ENCODE measurements around the gene RNPS1. TPM values are rescaled to one million over a fixed set of nuclear protein-coding genes. Genes with fewer than 3 reads are reported as not detected.
A peak's percentile ranks its signal among the peaks of the same experiment; 100 is the strongest.

RNPS1 gene
- polyA plus RNA-seq, 3 donors: 207 to 240 (median 216) TPM

DNA sequence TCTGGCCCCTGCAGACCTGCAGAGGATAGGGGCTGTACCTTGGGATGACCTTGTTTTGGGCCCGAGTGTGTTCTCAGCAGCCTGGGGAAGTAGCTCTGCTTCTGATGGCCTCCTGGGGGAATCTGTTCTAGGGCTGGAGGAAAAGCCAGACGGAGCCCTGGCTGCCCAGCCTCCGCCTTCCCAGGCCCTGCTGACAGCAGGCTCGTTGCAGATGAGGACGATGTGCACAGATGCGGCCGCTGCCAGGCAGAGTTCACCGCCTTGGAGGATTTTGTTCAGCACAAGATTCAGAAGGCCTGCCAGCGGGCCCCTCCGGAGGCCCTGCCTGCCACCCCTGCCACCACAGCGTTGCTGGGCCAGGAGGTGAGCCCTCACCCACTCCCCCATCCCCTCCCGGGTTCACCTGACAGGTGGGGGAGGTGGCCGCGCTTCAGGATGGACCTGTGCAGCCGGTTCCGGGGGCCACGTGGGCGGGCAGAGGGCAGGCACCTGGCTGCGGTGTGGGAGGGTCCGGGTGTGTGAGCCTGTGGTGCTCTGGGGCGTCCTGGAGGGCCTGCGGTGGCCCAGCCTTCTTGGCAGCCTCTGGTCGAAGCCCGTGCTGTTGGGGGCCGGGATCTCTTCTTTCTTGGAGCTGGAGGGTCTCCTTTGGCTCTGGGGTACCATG lies 39.6 kb downstream of the RNPS1 start:
- no peak for DNase-seq

DNA sequence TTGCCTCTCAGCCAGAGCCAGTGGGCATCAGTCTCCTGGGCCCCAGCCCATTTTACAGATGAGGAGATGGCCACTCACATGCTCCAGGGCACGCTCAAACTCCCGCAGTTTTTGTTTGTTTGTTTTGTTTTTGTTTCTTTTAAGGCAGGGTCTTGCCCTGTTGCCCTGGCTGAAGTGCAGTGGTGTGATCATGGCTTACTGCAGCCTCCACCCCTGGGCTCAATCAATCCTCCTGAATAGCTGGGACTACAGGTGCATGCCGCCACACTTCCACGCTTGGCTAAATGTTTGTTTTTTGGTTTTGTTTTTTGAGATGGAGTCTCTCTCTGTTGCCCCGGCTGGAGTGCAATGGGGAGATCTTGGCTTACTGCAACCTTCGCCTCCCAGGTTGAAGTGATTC lies 41.0 kb downstream of the RNPS1 start:
- no peak for DNase-seq

DNA sequence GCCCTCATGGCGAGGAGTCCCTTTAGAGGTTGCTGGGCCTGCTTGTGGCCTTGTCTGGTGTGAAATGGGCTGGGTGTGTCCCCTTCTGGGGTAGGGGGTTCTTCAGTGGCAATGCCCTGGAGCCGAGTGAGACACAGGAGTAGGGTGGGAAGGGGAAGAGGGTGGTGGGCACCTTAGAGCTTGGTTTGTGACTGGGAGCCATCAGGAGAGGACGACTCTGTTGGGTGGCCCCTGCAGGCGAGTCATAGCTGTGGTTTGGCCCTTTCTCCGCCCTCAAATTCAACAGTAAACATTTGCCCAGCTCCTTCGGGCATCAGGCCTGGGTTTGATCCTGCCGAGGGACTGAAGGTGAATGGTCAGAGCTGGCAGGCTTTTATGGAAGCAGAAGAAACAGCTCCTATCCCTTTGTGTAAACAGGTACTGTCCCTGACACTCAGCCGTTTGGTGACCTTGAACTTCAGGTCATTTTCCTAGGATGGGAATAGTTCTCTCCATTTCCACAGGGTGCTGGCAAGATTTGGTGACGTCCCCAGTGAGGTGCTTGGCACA lies 41.6 kb downstream of the RNPS1 start:
- no peak for DNase-seq

DNA sequence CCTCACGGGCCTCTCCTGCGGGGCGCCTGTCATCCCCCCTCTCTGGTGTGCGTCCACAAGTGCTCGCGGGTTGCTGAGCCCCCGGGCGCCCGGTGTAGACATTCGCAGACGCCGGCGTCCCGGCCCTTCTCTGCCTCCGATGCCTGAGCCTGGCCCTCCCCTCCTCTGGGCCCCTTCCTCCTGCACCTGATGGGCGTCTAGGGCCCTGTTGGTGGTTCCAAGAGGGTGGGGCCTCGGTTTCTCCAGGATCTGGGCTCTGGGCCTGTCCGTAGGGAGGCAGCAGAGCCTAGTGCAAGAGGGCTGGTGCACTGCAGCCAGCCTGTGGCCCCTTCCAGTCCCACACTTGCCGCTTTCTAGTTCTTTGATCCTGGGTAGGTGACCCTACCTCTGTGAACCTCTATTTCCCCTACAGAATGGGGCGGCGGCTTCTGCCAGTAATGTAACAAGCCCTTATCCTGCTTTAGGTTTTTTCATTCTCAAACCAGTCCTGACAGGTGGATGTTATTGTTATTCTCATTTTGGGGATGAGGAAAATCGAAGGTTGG lies 43.9 kb downstream of the RNPS1 start:
- DNase-seq: no peak

DNA sequence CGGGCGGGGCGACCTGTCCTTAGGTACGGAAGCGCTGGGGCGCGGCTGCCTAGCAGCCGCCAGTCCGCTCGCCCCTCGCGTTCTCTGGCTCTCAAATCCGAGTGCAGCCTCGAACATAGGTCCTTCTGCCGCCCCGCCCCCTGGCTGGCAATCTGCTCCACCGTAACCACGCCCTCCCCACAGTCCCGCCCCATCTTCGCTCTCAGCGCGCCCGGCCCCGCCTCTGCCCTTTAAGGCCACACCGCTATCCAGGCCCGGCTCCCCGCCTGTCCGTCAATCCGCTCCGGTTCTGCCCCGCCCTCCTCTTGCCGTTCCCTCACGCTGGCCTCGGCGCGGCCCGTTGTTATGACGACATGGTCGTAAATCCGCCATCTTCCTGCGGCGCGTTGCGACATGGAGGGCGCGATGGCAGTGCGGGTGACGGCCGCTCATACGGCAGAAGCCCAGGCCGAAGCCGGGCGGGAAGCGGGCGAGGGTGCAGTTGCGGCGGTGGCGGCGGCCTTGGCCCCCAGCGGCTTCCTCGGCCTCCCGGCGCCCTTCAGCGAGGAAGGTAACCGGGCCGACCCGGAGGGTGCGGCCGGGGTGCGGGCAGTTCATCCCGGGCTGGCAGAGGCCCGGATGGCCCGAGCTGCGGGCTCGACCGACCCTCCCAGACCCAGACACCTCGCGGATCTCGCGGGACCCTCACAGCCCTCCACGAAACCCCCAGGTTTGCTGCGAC lies 44.5 kb downstream of the RNPS1 start, which contains the start of gene E4F1:
Gene E4F1 (plus strand): TSS at position 371 of the 721 bp plus-strand sequence. CDS start 23 bp downstream, at position 394.
- DNase-seq: peak; percentile 99

DNA sequence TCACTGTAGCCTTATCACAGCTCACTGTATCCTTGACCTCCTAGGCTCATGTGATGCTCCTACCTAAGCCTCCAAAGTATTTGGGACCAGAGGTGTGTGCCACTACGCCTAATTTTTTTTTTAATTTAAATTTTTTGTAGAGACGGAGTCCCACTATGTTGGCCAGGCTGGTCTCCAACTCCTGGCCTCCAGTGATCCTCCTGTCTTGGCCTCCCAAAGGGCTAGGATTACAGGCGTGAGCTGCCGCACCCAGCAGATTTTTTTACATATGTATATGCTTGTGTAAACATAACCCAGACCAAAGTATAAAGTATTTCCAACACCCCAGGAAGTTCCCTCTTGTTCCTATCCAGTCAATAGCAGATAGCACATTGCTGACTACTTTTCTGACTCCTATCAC lies 51.6 kb downstream of the RNPS1 start:
- DNase-seq: no peak

DNA sequence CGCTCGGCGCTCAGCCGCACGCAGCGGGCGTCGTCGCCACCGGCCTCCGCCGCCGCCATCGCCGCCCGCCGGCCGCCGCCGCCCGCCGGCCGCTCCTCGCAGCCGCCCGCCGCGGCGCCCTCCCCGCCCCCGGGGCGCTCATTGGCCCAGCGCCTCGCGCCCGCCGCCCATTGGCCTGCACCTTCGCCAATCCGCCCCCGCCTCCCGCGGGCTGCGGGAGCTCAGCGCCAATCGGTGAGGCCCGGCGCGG lies 53.3 kb downstream of the RNPS1 start, which contains the start of gene PGP:
Gene PGP (minus strand): TSS at position 122 of the 250 bp plus-strand sequence. CDS start 63 bp downstream, at position 59.
- DNase-seq: no peak

DNA sequence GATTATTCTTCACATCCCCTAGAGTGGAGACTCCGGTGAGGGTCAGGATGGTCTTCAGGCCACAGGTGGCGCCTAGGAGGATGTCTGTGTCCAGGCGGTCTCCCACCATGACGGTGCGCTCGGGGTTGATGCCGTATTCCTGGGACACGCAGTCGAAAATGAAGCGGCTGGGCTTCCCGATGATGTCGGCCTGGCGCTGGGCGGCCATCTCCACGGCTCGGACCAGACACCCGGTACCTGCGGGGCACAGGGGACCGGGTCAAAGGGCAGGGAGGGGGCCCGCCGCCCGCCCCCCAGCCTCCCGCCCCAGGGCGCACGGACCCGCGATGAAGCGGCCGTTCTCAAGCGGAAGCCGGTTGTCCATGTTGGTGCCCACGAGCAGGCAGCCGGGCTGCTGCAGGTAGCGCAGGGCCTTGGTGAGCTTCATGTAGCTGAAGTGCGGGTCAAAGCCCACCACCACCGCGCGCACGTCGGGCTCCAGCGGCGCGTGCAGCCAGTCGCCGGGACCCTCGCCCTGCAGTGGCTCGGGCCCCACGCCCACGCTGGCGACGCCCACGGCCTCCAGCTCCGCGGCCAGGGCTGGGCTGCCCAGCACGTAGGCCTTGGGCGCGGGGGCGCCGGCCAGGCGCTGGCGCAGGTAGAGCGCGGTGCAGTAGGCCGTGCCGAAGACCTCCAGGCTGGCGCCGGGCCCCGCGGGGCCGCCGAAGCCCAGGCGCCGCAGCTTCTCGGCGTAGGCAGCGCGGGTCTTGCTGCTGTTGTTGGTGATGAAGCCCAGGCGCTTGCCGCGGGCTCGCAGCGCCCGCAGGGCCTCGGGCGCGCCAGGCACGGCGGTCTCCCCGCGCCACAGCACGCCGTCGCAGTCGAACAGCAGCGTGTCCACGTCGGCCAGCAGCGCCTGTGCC lies 53.9 kb downstream of the RNPS1 start:
- DNase-seq: no peak

DNA sequence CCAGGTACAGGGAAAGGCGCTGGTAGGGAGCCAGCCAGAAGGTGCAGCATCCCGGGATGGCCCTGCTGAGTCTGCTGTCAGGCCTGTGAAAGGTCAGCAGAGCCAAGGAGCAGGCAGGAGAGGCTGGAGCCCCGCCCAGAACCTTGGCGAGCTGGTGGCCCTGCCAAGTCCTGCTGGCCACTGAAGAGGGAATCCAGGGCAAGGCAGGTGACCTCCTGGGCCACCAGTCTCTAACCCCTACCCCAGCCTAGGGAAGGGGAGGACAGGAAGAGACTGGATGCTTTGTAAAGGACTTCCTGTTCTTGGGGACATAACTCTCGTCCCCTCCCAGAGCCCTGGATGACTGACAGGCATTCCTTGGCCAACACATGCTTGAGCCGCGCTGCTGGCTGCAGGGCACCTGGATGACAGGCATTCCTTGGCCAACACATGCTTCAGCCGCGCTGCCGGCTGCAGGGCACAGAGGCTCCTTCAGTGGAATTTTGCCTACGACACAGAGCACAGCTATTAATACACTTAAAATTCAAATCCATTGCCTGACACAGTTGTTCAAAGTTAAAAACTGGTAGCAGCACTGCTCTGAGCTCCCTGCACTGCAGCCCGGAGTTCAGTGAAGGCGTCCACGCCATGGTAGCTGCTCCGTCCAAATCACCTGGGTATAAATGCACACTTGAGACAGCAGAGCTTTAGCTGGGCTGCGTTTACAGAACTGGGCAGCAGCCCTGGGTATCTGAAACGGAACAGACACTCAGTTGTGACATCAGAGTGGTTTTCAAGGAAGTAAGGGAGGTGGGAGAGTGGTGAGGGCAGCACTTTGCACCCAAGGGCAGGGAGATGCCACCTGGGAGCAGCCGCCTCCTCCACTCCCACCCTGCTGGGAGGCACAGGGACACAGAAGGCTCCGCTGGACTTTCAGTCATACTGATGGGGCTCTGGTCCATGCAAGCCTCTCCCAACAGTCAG lies 55.3 kb downstream of the RNPS1 start:
- DNase-seq: no peak

DNA sequence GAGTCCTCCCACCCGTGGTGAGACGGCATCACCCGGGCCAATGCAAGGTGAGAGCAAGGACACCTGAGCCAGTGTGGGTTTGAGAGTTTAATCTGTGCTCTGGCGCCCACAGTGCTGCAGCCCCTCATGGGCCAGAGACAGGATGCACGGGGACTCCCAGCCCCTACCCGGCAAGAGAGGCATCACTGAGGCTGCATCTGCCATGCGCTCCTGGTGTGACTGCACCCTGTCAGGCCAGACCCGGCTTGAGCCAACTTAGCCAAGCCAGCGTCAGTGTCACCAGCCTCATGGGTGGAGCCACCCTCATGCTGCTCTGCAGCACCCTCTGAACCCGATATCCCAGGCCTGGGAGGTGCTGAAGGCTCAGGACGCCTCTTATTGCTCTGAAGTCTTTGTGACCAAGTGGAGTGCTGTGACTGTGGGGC lies 56.0 kb downstream of the RNPS1 start:
- no peak for DNase-seq

DNA sequence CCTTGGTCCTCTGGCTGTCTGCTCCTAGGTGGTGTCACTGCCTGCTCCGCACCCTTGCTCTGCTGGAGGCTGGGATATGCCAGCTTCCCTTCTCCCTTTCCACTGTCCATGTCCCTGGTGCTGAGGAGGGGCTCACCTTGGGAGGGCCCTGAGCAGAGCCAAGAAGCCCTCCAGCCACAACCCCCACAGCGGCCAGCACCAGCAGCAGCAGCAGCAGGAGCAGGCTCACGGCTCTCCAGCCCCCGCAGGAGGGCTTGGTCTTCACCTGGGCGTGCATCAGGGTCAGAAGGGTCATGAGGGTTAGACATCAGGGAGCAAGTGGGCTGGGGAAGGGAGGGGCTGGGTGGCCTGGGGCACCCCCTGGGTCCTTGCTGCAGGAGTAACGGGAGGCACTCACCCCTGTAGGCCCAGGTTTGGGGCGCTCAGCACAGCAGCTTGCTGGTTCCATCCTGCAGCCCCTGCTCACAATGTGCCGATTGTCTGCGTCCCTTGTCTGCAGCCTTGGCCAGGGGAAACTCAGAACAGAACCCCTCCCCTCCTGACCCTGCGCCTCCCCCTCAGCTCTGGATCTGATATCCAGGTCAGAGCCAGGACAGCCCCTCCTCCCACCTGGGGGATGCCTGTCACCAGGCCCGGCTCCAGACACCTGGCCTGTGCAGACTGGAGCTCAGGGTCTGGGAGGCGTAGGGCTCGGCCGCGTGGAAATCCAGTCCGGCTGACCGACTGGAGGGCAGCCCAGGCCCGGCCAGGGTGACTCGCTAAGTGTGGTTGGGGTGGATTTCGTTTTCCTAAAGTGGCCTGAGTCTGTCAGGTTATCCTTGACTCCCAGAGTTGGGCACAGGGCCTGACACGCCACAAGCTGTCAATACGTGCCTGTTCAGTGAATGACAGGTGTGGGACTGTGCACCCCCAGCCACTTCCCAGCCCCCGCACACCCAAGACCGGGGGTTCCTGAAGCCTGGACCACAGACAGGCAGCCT lies 57.2 kb downstream of the RNPS1 start, which contains the start of gene BRICD5:
Gene BRICD5 (minus strand): TSS at position 478 of the 980 bp plus-strand sequence. CDS start 30 bp downstream, at position 448.
- no peak for DNase-seq

DNA sequence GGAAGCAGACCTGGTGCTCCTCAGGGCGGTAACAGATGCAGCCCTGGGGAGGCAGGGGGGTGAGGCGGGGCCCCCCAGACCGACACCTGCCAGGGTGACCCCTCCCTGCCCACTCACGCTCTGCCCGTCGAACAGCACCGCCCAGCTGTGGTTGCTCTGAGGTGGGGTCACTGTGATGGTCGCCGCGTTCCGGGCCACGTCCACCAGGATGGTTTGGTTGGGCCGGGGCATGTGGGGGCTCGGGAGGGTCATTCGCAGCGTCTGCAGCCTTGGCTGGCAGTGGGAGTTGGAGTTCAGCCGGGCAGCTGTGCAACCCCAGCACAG lies 58.0 kb downstream of the RNPS1 start:
- DNase-seq: no peak

DNA sequence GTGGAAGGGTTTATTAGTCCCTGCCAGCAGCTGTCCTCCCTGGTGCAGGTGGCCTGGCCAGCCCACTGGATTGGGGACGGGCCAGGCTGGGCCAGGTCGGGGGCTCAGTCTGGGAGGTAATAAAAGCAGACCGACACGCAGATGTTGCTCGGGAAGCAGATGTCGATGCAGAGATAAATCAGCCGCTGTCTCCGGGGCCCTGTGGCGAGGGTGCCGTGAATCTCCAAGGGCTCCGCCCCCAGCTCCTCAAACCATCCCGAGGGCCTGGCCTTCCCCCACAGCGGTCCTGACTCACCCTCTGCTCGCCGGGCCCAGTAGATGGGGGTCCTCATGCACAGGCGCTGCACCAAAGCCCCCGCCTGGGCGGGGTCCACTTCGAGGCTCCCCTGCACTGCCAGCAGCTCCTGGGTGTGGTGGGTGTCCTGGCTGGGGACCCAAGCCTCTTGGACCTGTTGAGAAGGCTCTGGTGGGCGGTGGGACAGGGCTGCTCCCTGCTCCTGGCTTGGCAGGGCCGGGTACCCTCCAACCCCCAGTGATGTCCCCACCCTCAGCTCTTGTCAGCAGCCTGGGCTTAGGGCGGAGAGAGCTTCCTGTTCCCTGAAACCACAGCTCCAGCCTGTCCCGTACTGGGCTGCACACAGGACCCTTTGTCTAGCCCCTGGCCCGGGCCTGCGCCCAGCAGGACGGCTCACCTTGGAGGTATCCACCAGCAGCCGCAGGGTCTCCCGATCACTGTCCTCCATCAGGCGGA lies 58.5 kb downstream of the RNPS1 start:
- no peak for DNase-seq

DNA sequence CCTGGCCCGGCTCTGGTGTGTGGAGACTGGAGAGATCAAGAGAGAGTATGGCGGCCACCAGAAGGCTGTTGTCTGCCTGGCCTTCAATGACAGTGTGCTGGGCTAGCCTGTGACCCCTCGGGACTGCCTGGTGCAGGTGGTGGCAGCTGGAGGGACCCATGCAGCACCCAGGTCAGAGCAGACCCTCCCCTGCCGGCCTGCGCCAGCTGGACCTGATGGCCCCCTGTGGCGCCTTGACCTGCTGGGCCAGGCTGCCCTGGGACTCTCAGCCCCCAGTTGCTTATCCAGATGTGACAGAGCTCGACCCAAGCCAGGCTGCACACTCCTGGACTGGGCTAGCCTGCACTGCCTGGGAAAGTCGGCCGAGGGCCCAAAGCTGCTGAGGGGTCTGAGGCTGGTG lies 59.2 kb downstream of the RNPS1 start:
- DNase-seq: no peak

DNA sequence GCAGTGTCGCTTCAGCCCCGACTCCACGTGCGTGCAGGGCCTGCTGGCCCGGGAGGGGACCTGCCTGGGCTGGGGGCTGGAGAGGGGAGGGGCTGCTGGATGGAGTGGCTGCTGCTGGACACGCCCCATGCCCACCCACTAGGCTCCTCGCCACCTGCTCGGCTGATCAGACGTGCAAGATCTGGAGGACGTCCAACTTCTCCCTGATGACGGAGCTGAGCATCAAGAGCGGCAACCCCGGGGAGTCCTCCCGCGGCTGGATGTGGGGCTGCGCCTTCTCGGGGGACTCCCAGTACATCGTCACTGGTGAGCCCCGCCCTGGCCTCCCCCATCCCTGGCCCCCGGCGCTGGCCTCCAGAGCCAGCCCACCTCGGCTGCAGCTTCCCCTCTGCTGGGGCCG lies 59.6 kb downstream of the RNPS1 start:
- DNase-seq: no peak

DNA sequence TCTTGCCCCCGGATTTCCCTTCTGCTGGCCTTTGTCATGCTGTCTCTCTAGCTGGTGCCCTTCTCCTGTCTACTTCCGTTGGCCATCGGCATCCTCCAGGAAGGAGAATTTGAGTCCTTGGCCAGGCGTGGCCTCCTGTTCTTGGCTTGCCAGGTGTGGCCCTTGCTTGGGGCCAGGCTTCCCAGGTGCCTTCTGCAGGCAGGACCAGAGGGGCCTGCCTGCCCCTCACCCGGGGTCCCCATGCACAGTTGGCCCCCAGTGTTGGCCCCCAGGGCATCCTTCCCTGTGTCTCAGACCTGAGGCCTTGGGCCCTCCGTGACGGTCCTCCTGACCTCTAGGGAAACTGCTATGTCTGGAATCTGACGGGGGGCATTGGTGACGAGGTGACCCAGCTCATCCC lies 60.1 kb downstream of the RNPS1 start:
- no peak for DNase-seq

DNA sequence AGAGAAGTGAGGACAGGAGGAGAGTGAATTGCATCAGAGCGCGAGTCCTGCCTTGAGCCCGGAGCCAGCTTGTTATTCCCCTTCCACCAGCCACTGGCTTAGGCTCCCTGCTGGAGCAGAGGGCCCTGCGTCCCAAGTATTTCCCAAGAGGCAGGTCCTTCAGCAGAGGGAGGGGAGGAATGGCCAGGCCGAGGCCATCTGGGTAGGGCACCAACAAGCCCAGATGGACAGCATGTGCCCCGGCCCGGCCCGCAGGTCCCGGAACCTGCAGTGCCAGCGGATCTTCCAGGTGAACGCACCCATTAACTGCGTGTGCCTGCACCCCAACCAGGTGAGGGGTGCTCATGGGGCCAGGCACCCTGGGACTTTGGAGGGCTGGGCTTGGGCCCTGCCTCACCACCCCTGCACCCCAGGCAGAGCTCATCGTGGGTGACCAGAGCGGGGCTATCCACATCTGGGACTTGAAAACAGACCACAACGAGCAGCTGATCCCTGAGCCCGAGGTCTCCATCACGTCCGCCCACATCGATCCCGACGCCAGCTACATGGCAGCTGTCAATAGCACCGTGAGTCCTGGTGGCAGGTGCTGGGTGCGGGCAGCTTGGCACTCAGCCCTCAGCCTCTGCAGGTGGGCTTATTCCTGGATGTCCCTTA lies 61.0 kb downstream of the RNPS1 start:
- DNase-seq: no peak

DNA sequence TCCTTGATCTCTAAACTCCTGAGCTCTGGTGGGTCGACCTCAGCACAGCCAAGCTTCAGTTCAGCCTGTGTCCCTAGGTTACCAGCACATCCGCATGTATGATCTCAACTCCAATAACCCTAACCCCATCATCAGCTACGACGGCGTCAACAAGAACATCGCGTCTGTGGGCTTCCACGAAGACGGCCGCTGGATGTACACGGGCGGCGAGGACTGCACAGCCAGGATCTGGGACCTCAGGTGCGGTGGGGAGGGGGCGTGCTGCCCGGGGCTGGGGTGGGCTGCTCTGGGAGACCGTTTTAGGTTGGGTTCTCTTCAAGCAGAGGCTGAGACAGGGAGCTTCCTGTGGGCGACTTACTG lies 61.5 kb downstream of the RNPS1 start:
- DNase-seq: no peak

DNA sequence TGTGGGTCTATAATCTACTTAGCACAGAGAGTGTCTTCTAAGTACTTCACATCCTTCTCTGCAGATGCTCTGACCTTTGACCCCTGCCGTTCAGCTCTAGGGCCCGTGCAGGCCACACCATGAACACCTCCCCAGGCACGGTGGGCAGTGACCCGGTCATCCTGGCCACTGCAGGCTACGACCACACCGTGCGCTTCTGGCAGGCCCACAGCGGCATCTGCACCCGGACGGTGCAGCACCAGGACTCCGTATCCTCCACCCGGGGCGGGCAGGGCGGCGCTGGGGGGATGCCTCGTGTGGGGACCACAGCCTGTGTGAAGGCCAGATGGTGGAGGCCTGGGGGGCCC lies 62.0 kb downstream of the RNPS1 start:
- no peak for DNase-seq
